ENCODE measurements around the gene BCAT1. TPM values are rescaled to one million over a fixed set of nuclear protein-coding genes. Genes with fewer than 3 reads are reported as not detected.
"Not testable (repeated sequence)": the region's sequence is repeated elsewhere in the genome, so short reads cannot be mapped to it uniquely, and the experiment has no call there.

Gene BCAT1
- total and polyA plus RNA-seq, 2 experiments from 2014 or later: 60.6 to 72.1 TPM

DNA sequence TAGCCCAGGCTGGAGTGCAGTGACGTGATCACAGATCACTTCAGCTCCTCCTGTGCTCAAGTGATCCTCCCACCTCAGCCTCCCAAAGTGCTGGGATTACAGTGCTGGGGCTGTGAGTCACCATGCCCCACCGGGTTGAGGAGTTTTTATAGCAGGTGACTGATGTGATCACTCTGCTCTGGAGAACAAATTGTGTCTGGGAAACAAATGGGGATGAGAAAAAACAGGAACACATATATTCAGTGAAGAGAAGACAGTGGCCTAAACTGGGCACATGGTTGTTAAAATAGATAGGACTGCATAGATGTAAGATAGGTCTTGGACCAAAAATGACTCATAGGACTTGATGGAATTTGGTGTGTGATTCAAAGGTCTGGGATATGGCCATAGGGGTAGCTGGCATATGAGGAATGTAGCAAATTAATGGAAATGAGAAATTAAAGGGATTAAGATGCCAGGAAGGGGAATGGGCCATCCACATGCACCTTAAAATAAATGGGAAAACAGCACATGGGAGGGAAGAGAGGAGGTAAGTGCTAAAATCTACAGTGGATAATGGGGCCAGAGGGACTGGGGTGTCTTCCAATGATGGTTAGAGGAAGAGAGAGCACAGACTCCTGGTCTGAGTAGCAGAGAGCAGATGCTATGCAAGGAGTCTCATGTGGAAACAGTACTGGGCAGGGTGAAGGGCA, 11.2 kb downstream of the BCAT1 start:
- Histone ChIP-seq H2AFZ (no peak overlapping the region), H3K9ac (no peak overlapping the region), H3K4me2 (ENCODE audit: unreplicated experiment) (no peak overlapping the region), H3K79me2 (ENCODE audit: insufficient read depth) (peaks cover 92% of the 10 kb centered on the region), H3K9me3 (ENCODE audit: low read depth) (no peaks in the 10 kb centered on the region), H3K9me2 (ENCODE audit: insufficient read depth) (no peaks in the 10 kb centered on the region), H3K27me3 (replicated peaks; ENCODE audit: insufficient read depth) (no peaks in the 10 kb centered on the region), H3K36me3 (ENCODE audit: low read depth) (peaks cover 5% of the 10 kb centered on the region; the same call in 1 of the 2 replicates), H3K4me1 (ENCODE audit: insufficient read depth) (peaks cover 9% of the 10 kb centered on the region; the same call in 1 of the 2 replicates), H3K4me3 (no peak overlapping the region), H4K20me1 (ENCODE audit: insufficient read depth) (no peaks in the 10 kb centered on the region), H3F3A (ENCODE audit: insufficient read depth) (peaks cover 11% of the 10 kb centered on the region), H3K27ac (no peak overlapping the region)
- peak; percentile 57 for DNase-seq
- WGBS, 2 experiments (ENCODE audit: low coverage in 1 of 2, low lambda C conversion rate in 2 of 2, missing lambda C conversion rate in 2 of 2): 27 to 30% methylated on average over 2 of the region's 2 CpGs
- in situ Hi-C loops (cut with MboI): no loop called here
- TF ChIP-seq EZH2phosphoT487 (IDR thresholded peaks at IDR 0.05; ENCODE audit: insufficient read depth, low read depth): no peak
- TF ChIP-seq EZH2 (IDR thresholded peaks at IDR 0.05; ENCODE audit: insufficient read depth, poor library complexity, severe bottlenecking): no peak

DNA sequence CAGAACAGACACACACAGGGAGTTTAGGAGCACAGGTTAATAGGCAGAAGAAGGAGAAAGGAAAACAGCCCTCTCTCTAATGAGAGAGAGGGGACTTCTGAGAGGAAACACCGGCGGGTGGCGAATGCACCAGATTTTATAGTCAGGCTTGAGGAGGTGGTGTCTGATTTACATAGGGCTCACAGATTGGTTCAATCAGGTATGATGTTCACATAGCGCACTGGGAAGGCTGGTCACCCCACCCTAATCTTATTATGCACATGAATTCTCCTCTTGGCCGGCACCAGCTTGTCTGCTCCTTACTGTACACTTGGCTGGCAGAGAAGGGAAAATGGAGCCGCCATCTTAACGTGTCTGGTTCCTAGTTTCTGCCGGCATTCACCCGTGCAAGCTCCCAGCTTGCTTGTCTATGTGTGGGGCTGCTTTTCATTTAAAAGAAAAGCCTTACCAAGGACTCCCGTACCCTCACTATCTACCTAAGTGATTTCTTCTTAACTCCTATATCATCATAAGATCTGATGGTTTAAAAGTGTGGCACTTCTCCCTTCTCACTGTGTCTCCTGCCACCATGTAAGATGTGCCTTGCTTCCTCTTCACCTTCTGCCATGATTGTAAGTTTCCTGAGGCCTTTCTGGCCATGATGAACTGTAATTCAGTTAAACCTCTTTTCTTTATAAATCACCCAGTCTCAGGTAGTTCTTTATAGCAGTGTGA, 15.1 kb downstream of the BCAT1 start:
- Histone ChIP-seq H3K9me2 (ENCODE audit: insufficient read depth) (no peaks in the 10 kb centered on the region), H3K4me3 (no peak overlapping the region), H2AFZ (no peak overlapping the region), H3K4me1 (ENCODE audit: insufficient read depth) (peaks cover 12% of the 10 kb centered on the region; the same call in 1 of the 2 replicates), H4K20me1 (ENCODE audit: insufficient read depth) (no peaks in the 10 kb centered on the region; the same call in 1 of the 2 replicates), H3K79me2 (ENCODE audit: insufficient read depth) (peaks cover 90% of the 10 kb centered on the region), H3K9me3 (ENCODE audit: low read depth) (no peaks in the 10 kb centered on the region), H3K4me2 (ENCODE audit: unreplicated experiment) (no peak overlapping the region), H3K27me3 (replicated peaks; ENCODE audit: insufficient read depth) (no peaks in the 10 kb centered on the region), H3K9ac (no peak overlapping the region), H3K36me3 (ENCODE audit: low read depth) (no peaks in the 10 kb centered on the region), H3K27ac (no peak overlapping the region), H3F3A (ENCODE audit: insufficient read depth) (peaks cover 31% of the 10 kb centered on the region)
- WGBS, 2 experiments (ENCODE audit: low coverage in 1 of 2, low lambda C conversion rate in 2 of 2, missing lambda C conversion rate in 2 of 2): 70 to 72% methylated on average over 9 to 10 of the region's 10 CpGs
- TF ChIP-seq EZH2 (IDR thresholded peaks at IDR 0.05; ENCODE audit: insufficient read depth, poor library complexity, severe bottlenecking): no peak
- TF ChIP-seq EZH2phosphoT487 (IDR thresholded peaks at IDR 0.05; ENCODE audit: insufficient read depth, low read depth): no peak
- no peak for DNase-seq
- in situ Hi-C loops (cut with MboI): no loop called here

DNA sequence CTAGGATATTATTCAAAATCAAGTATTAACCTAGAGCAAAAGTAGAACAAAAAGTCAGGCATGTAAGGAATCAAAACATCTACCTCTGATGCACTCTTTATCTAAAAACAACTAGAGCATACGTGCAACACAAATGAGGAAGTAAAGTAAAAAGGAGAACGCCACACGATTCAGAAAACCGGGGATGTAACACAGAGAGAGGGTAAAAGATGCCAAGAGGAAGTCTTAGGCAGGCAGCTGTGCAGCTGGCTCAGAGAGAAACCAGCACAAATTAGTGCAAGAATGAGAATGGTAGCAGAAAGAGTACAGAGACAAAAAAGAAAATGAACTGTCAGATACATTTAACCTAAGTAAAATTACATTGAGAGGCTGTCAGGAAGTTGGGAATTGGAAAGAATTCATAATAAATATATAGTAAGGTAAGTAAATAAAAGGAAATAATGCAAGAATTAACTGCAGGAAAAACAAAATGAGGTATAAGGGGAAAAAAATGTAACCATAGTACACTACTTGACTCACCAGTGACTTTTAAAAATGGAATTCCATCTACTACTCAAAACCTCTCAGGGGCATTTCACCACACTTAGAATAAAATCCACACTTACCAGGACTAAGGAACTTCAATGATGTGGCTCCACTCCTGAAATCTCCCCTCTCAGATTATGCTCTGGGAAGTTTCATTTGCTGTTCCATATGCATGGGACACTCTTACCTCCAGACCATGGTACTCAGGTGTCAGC, 17.1 kb downstream of the BCAT1 start:
- DNase-seq: peak; percentile 60
- Histone ChIP-seq H3K4me2 (ENCODE audit: unreplicated experiment) (peak overlapping the region; percentile 8), H3K27me3 (replicated peaks; ENCODE audit: insufficient read depth) (no peaks in the 10 kb centered on the region), H3K36me3 (ENCODE audit: low read depth) (no peaks in the 10 kb centered on the region), H3F3A (ENCODE audit: insufficient read depth) (peaks cover 21% of the 10 kb centered on the region), H2AFZ (no peak overlapping the region), H3K4me3 (no peak overlapping the region), H3K9me3 (ENCODE audit: low read depth) (no peaks in the 10 kb centered on the region), H3K79me2 (ENCODE audit: insufficient read depth) (peaks cover 95% of the 10 kb centered on the region), H3K27ac (peak overlapping the region; percentile 50), H3K9ac (no peak overlapping the region), H3K4me1 (ENCODE audit: insufficient read depth) (0 out of 2 replicates have a peak, but pooled peaks cover 3% of the 10 kb centered on the region), H3K9me2 (ENCODE audit: insufficient read depth) (no peaks in the 10 kb centered on the region), H4K20me1 (ENCODE audit: insufficient read depth) (peaks cover 7% of the 10 kb centered on the region; the same call in 1 of the 2 replicates)
- WGBS, 2 experiments (ENCODE audit: low coverage in 1 of 2, low lambda C conversion rate in 2 of 2, missing lambda C conversion rate in 2 of 2): 51 to 66% methylated on average over 4 of the region's 4 CpGs
- in situ Hi-C loops (cut with MboI): no loop called here
- TF ChIP-seq EZH2 (IDR thresholded peaks at IDR 0.05; ENCODE audit: insufficient read depth, poor library complexity, severe bottlenecking) (no peak), EZH2phosphoT487 (IDR thresholded peaks at IDR 0.05; ENCODE audit: insufficient read depth, low read depth) (no peak)

DNA sequence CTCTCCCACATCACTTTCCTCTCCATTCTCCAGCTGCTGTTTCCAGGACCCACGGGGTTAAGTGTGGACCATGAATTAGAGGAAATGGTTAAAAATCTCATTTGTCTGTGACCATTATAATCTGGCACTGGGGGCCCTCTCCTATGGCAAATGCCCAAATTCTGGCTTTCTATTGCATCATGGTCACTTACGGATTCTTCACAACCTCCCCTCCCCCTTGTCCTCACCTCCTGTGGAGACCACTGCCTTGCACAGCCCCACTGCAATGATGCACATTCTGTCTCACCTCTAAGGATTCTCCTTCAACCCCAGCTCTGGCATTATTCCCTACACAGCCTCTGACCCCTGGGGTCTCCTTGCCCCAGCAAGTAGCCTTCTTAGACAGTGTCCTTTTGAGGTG, 18.9 kb downstream of the BCAT1 start:
- Histone ChIP-seq H3K9me2 (ENCODE audit: insufficient read depth) (no peaks in the 10 kb centered on the region), H3K27me3 (replicated peaks; ENCODE audit: insufficient read depth) (no peaks in the 10 kb centered on the region), H3K36me3 (ENCODE audit: low read depth) (no peaks in the 10 kb centered on the region), H3K79me2 (ENCODE audit: insufficient read depth) (peaks cover 80% of the 10 kb centered on the region), H3K4me1 (ENCODE audit: insufficient read depth) (0 out of 2 replicates have a peak, but pooled peaks cover 3% of the 10 kb centered on the region), H3F3A (ENCODE audit: insufficient read depth) (peaks cover 21% of the 10 kb centered on the region), H2AFZ (no peak overlapping the region), H3K9me3 (ENCODE audit: low read depth) (no peaks in the 10 kb centered on the region), H3K4me3 (no peak overlapping the region), H4K20me1 (ENCODE audit: insufficient read depth) (peaks cover 7% of the 10 kb centered on the region; the same call in 1 of the 2 replicates), H3K27ac (no peak overlapping the region), H3K4me2 (ENCODE audit: unreplicated experiment) (no peak overlapping the region), H3K9ac (no peak overlapping the region)
- in situ Hi-C loops (cut with MboI): no loop called here
- 45 to 49% methylated on average over 2 of the region's 2 CpGs for WGBS, 2 experiments (ENCODE audit: low coverage in 1 of 2, low lambda C conversion rate in 2 of 2, missing lambda C conversion rate in 2 of 2)
- no peak for DNase-seq
- TF ChIP-seq EZH2phosphoT487 (IDR thresholded peaks at IDR 0.05; ENCODE audit: insufficient read depth, low read depth) (no peak), EZH2 (IDR thresholded peaks at IDR 0.05; ENCODE audit: insufficient read depth, poor library complexity, severe bottlenecking) (no peak)

DNA sequence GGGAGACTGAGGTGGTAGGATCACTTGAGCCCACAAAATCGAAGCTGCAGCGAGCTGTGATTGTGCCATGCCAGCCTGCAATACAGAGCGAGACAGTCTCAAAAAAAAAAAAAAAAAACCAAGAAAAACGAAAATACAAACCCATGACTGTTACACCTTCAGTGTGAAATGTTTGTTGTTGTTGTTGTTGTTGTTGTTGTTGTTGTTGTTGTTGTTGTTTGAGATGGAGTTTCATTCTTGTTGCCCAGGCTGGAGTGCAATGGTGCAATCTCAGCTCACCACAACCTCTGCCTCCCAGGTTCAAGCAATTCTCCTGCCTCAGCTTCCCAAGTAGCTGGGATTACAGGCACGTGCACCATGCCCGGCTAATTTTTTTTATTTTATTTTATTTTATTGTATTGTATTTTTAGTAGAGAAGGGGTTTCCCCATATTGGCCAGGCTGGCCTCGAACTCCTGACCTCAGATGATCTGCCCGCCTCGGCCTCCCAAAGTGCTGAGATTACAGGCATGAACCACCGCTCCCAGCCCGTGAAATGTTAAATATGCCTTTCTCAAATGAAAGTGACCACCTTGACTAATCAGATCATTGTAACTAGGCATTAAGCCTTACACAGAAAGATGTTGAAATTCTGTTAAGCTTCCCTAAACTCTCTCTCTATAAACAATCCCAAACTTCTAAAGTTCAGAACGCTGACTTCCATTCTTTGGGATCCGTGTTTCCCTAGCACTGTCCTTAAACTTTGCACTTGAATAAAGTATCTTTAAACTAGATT, 20.2 kb downstream of the BCAT1 start:
- in situ Hi-C loops (cut with MboI); H2AFZ ChIP-seq; H3K9ac ChIP-seq; H3K4me1 ChIP-seq (ENCODE audit: insufficient read depth); H3K9me2 ChIP-seq (ENCODE audit: insufficient read depth); H3K36me3 ChIP-seq (ENCODE audit: low read depth); H3K27ac ChIP-seq; DNase-seq; H4K20me1 ChIP-seq (ENCODE audit: insufficient read depth); H3K4me3 ChIP-seq; H3K4me2 ChIP-seq (ENCODE audit: unreplicated experiment); H3K9me3 ChIP-seq (ENCODE audit: low read depth); H3K27me3 ChIP-seq (replicated peaks; ENCODE audit: insufficient read depth): not testable (repeated sequence)
- Histone ChIP-seq H3F3A (ENCODE audit: insufficient read depth) (peaks cover 21% of the 10 kb centered on the region), H3K79me2 (ENCODE audit: insufficient read depth) (peaks cover 80% of the 10 kb centered on the region)
- 75 to 80% methylated on average over 12 to 13 of the region's 13 CpGs for WGBS, 2 experiments (ENCODE audit: low coverage in 1 of 2, low lambda C conversion rate in 2 of 2, missing lambda C conversion rate in 2 of 2)

Measured in GM23248 (cell line).